Measurements from ENCODE around the gene TSPAN15.
"Not testable (repeated sequence)": the region's sequence is repeated elsewhere in the genome, so short reads cannot be mapped to it uniquely, and the experiment has no call there.

TSPAN15 gene

DNA sequence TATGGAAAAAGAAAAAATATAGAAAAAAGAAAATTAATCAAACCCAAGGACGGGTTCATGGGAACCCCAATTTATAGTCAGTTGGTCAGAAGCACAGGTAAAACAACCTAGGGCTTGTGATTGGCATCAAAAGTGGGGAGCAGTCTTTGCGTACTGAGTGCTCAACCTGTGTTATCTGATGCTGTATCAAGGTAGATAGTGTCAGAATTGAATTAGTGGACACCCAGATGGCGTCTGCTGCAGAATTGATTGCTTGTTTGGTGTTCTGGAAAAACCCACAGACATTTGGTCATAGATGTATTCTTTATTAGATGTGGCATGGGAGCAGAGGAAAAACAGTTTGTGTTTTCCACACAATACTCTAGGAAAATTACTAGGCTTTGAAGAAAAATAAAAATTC, 82.4 kb downstream of the TSPAN15 start:
- Histone ChIP-seq H3K79me2 (ENCODE audit: control insufficient read depth, low read length) (no peaks in the 10 kb centered on the region), H3K27me3 (ENCODE audit: control insufficient read depth, low read length) (no peaks in the 10 kb centered on the region), H3K9me3 (ENCODE audit: control insufficient read depth, insufficient read depth, low read length) (no peaks in the 10 kb centered on the region), H3K4me3 (ENCODE audit: low read length) (no peak overlapping the region), H3K4me1 (ENCODE audit: control insufficient read depth, low read length) (no peaks in the 10 kb centered on the region), H4K20me1 (ENCODE audit: control insufficient read depth, insufficient read depth, low read depth, low read length) (no peaks in the 10 kb centered on the region), H3K36me3 (ENCODE audit: control insufficient read depth, low read length) (no peaks in the 10 kb centered on the region), H3K4me2 (ENCODE audit: low read length) (no peak overlapping the region), H3K27ac (ENCODE audit: low read depth, low read length) (no peak overlapping the region), H3K9me2 (replicated peaks; ENCODE audit: control insufficient read depth, low read length) (no peaks in the 10 kb centered on the region), H3F3A (ENCODE audit: control insufficient read depth, insufficient read depth) (no peaks in the 10 kb centered on the region)
- TF ChIP-seq, protein P1, sequence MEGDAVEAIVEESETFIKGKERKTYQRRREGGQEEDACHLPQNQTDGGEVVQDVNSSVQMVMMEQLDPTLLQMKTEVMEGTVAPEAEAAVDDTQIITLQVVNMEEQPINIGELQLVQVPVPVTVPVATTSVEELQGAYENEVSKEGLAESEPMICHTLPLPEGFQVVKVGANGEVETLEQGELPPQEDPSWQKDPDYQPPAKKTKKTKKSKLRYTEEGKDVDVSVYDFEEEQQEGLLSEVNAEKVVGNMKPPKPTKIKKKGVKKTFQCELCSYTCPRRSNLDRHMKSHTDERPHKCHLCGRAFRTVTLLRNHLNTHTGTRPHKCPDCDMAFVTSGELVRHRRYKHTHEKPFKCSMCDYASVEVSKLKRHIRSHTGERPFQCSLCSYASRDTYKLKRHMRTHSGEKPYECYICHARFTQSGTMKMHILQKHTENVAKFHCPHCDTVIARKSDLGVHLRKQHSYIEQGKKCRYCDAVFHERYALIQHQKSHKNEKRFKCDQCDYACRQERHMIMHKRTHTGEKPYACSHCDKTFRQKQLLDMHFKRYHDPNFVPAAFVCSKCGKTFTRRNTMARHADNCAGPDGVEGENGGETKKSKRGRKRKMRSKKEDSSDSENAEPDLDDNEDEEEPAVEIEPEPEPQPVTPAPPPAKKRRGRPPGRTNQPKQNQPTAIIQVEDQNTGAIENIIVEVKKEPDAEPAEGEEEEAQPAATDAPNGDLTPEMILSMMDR (IDR thresholded peaks at IDR 0.05; ENCODE audit: low read depth, low read length, poor library complexity, severe bottlenecking) = no peak
- TF ChIP-seq EZH2phosphoT487 (IDR thresholded peaks at IDR 0.05; ENCODE audit: borderline replicate concordance, low read length) = no peak

DNA sequence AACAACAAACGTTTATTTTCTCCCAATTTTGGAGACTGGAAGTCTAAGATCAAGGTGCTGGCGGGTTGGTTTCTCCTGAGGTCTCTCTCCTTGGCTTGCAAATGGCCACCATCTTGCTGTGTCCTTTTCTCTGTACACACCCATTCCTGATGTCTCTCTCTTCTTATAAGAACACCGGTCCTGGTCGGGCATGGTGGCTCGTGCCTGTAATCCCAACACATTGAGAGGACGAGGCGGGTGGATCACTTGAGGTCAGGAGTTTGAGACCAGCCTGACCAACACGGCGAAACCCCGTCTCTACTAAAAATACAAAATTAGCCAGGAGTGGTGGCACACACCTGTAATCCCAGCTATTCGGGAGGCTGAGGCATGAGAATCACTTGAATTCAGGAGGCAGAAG, 85.3 kb downstream of the TSPAN15 start:
- not testable (repeated sequence) for H3K9me2 ChIP-seq (replicated peaks; ENCODE audit: control insufficient read depth, low read length); H3K27me3 ChIP-seq (ENCODE audit: control insufficient read depth, low read length); H3K27ac ChIP-seq (ENCODE audit: low read depth, low read length); H3K4me2 ChIP-seq (ENCODE audit: low read length); H4K20me1 ChIP-seq (ENCODE audit: control insufficient read depth, insufficient read depth, low read depth, low read length); H3K4me1 ChIP-seq (ENCODE audit: control insufficient read depth, low read length); H3K79me2 ChIP-seq (ENCODE audit: control insufficient read depth, low read length); H3K4me3 ChIP-seq (ENCODE audit: low read length); H3F3A ChIP-seq (ENCODE audit: control insufficient read depth, insufficient read depth); H3K36me3 ChIP-seq (ENCODE audit: control insufficient read depth, low read length)
- H3K9me3 ChIP-seq (ENCODE audit: control insufficient read depth, insufficient read depth, low read length) = peaks cover 12% of the 10 kb centered on the region

DNA sequence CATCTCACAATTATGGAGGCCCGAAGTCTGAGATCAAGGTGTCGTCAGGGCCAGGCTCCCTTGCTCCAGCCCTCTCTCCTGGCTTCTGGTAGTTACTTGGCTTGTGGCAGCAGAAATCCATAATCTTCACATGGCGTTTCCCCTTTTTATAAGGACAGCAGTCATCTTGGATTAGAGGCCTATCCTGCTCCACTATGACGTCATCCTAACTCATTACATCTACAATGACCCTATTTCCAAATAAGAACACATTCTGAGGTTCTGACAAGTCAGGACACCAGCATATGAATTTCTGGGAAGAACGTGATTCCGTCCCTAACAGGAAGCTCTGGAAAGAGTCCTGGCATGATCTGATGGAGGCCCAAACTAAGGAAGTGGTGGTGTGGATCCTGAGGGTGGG, 86.2 kb downstream of the TSPAN15 start:
- Histone ChIP-seq H3K36me3 (ENCODE audit: control insufficient read depth, low read length) (no peaks in the 10 kb centered on the region), H3K4me1 (ENCODE audit: control insufficient read depth, low read length) (no peaks in the 10 kb centered on the region), H3K9me3 (ENCODE audit: control insufficient read depth, insufficient read depth, low read length) (peaks cover 15% of the 10 kb centered on the region), H3K27me3 (ENCODE audit: control insufficient read depth, low read length) (no peaks in the 10 kb centered on the region), H3K4me3 (ENCODE audit: low read length) (no peak overlapping the region), H3F3A (ENCODE audit: control insufficient read depth, insufficient read depth) (no peaks in the 10 kb centered on the region), H3K4me2 (ENCODE audit: low read length) (no peak overlapping the region), H4K20me1 (ENCODE audit: control insufficient read depth, insufficient read depth, low read depth, low read length) (no peaks in the 10 kb centered on the region), H3K27ac (ENCODE audit: low read depth, low read length) (no peak overlapping the region), H3K9me2 (replicated peaks; ENCODE audit: control insufficient read depth, low read length) (no peaks in the 10 kb centered on the region), H3K79me2 (ENCODE audit: control insufficient read depth, low read length) (no peaks in the 10 kb centered on the region)
- TF ChIP-seq, protein P1 (IDR thresholded peaks at IDR 0.05; ENCODE audit: low read depth, low read length, poor library complexity, severe bottlenecking) = no peak
- TF ChIP-seq EZH2phosphoT487 (IDR thresholded peaks at IDR 0.05; ENCODE audit: borderline replicate concordance, low read length) = no peak

DNA sequence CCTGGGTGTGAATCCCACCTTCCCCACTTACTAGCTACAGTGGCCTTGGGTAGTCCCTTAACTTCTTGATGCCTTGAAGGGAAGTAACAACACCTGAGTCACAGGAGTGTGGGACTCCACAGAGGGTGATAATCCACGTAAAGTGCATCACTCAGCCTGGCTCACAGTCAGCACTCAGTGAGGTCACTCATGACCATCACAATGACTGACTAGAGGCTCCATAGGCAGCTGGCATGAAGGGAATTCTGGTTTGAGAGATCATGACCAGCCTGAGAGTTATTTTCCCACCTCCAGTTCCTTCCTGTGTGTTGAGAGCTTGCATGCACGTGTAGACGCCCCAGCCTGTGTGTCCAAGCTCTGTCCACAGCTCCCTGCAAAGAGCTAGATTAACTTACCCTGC, 87.2 kb downstream of the TSPAN15 start:
- no peaks in the 10 kb centered on the region for H4K20me1 ChIP-seq (ENCODE audit: control insufficient read depth, insufficient read depth, low read depth, low read length)
- no peak for TF ChIP-seq EZH2phosphoT487 (IDR thresholded peaks at IDR 0.05; ENCODE audit: borderline replicate concordance, low read length)
- TF ChIP-seq, protein P1 (IDR thresholded peaks at IDR 0.05; ENCODE audit: low read depth, low read length, poor library complexity, severe bottlenecking) = no peak
- no peaks in the 10 kb centered on the region for H3K36me3 ChIP-seq (ENCODE audit: control insufficient read depth, low read length)
- H3K4me1 ChIP-seq (ENCODE audit: control insufficient read depth, low read length) = no peaks in the 10 kb centered on the region
- H3K27ac ChIP-seq (ENCODE audit: low read depth, low read length) = no peak overlapping the region
- no peaks in the 10 kb centered on the region for H3K27me3 ChIP-seq (ENCODE audit: control insufficient read depth, low read length)
- no peak overlapping the region for H3K4me3 ChIP-seq (ENCODE audit: low read length)
- no peaks in the 10 kb centered on the region for H3F3A ChIP-seq (ENCODE audit: control insufficient read depth, insufficient read depth)
- no peaks in the 10 kb centered on the region for H3K79me2 ChIP-seq (ENCODE audit: control insufficient read depth, low read length)
- H3K4me2 ChIP-seq (ENCODE audit: low read length) = no peak overlapping the region
- peaks cover 15% of the 10 kb centered on the region for H3K9me3 ChIP-seq (ENCODE audit: control insufficient read depth, insufficient read depth, low read length)
- no peaks in the 10 kb centered on the region for H3K9me2 ChIP-seq (replicated peaks; ENCODE audit: control insufficient read depth, low read length)

All from DOHH2 (cell line).